SK-N-SH (cell line): ENCODE data around the gene FGD3. TPM values are rescaled to one million over a fixed set of nuclear protein-coding genes. Genes with fewer than 3 reads are reported as not detected.

Source experiments
- CTCF ChIA-PET: fragments of 300-600, 350-600 bp; formaldehyde crosslinking; extraction: SDS; loops from one replicate; lab custom pipeline; 2021; lab: Yijun Ruan, JAX
- POLR2A ChIA-PET: fragments of 350-600 bp; sonication (Branson Sonifier 250); formaldehyde crosslinking; extraction: SDS; loops from one replicate; lab custom pipeline; 2020; ENCODE audit warnings: antibody characterized with exemption, inconsistent platforms; lab: Yijun Ruan, JAX
- DNase-seq: peaks from one replicate; pipeline ENCODE4 v3.0.0; 2012
- H2AFZ ChIP-seq: fragments of 200-600 bp; sonication (generic); 2 replicates; pipeline ENCODE4 v1.8.1; 2016; ENCODE audit warnings: antibody characterized with exemption, mild to moderate bottlenecking, low read depth
- H3F3A ChIP-seq: fragments of 200-600 bp; sonication (generic); replicated peaks from 2 replicates; pipeline ENCODE3; 2016; ENCODE audit warnings: antibody characterized with exemption, mild to moderate bottlenecking; ENCODE audit not compliant: insufficient read depth
- H3K27ac ChIP-seq, 2 experiments: fragments of 200-500 bp in 1 of 2; fragments of 200-600 bp in 1 of 2; sonication (Bioruptor generic) in 1 of 2; sonication (generic), shearing (Covaris generic) in 1 of 2; 2 replicates each; pipeline versions ENCODE4 v1.5.1 to v1.6.1; 2014 to 2016; ENCODE audit warnings: low read depth in 2 of 2, inconsistent platforms in 1 of 2, low read length in 1 of 2, mild to moderate bottlenecking in 1 of 2, mixed read lengths in 1 of 2
- H3K27me3 ChIP-seq: fragments of 200-600 bp; sonication (generic), shearing (Covaris generic); 2 replicates; pipeline ENCODE4 v1.6.1; 2016; ENCODE audit warnings: mixed run types; ENCODE audit not compliant: insufficient read depth
- H3K36me3 ChIP-seq, 2 experiments: fragments of 200-500 bp in 1 of 2; fragments of 200-600 bp in 1 of 2; sonication (Bioruptor generic) in 1 of 2; sonication (generic) in 1 of 2; replicated peaks in 1 of 2; 2 replicates each; pipeline versions ENCODE3 to v1.5.1; 2014 to 2016; ENCODE audit warnings: low read length in 1 of 2, mild to moderate bottlenecking in 1 of 2; ENCODE audit not compliant: insufficient read depth in 2 of 2, control insufficient read depth in 1 of 2
- H3K4me1 ChIP-seq, 2 experiments: fragments of 200-500 bp in 1 of 2; fragments of 200-600 bp in 1 of 2; sonication (Bioruptor generic) in 1 of 2; sonication (generic), shearing (Covaris generic) in 1 of 2; 2 replicates each; pipeline versions ENCODE4 v1.5.1 to v1.6.1; 2014 to 2016; ENCODE audit warnings: low read depth in 1 of 2, low read length in 1 of 2, mixed run types in 1 of 2; ENCODE audit not compliant: insufficient read depth in 2 of 2, control insufficient read depth in 1 of 2
- H3K4me2 ChIP-seq: fragments of 200-600 bp; sonication (generic), shearing (Covaris generic); 2 replicates; pipeline ENCODE4 v1.6.1; 2017; ENCODE audit warnings: mixed run types
- H3K4me3 ChIP-seq, 2 experiments: fragments of 200-500 bp in 1 of 2; fragments of 200-600 bp in 1 of 2; sonication (Bioruptor generic) in 1 of 2; sonication (generic), shearing (Covaris generic) in 1 of 2; 2 replicates each; pipeline versions ENCODE4 v1.5.1 to v1.8.1; 2014 to 2016; ENCODE audit warnings: low read depth in 2 of 2, inconsistent platforms in 1 of 2, low read length in 1 of 2, mild to moderate bottlenecking in 1 of 2, mixed read lengths in 1 of 2, moderate library complexity in 1 of 2
- H3K79me2 ChIP-seq: fragments of 200-600 bp; sonication (generic); 2 replicates; pipeline ENCODE4 v1.8.1; 2017; ENCODE audit warnings: mild to moderate bottlenecking; ENCODE audit not compliant: insufficient read depth
- H3K9ac ChIP-seq: fragments of 200-600 bp; sonication (generic); 2 replicates; pipeline ENCODE4 v1.6.1; 2017; ENCODE audit warnings: mixed run types
- H3K9me2 ChIP-seq: fragments of 200-600 bp; sonication (generic); 2 replicates; pipeline ENCODE4 v1.6.1; 2017; ENCODE audit warnings: mixed run types
- H3K9me3 ChIP-seq: fragments of 200-600 bp; sonication (generic); 2 replicates; pipeline ENCODE4 v1.6.1; 2017; ENCODE audit warnings: mixed run types, mild to moderate bottlenecking, moderate library complexity
- H4K20me1 ChIP-seq: fragments of 200-600 bp; sonication (generic); 2 replicates; pipeline ENCODE4 v1.6.1; 2017; ENCODE audit warnings: mild to moderate bottlenecking, mixed run types; ENCODE audit not compliant: insufficient read depth
- CHD2 ChIP-seq: fragments of 150-350 bp; IDR thresholded peaks from 2 replicates; pipeline ENCODE4 v1.6.1; 2018; ENCODE audit warnings: low read length; ENCODE audit not compliant: partially characterized antibody
- ELF1 ChIP-seq: IDR thresholded peaks from 2 replicates; pipeline ENCODE4 v1.4.0; 2012
- EP300 ChIP-seq, 2 experiments: IDR thresholded peaks; 2 replicates each; pipeline versions ENCODE4 v1.4.0 to v1.6.1; 2012; ENCODE audit warnings: borderline replicate concordance in 1 of 2, low read depth in 1 of 2, low read length in 1 of 2
- FOSL2 ChIP-seq: IDR thresholded peaks from 2 replicates; pipeline ENCODE4 v1.4.0; 2012; ENCODE audit warnings: low read depth, mild to moderate bottlenecking, moderate library complexity, borderline replicate concordance
- FOXM1 ChIP-seq: IDR thresholded peaks from 2 replicates; pipeline ENCODE4 v1.4.0; 2012; ENCODE audit warnings: low read depth, mild to moderate bottlenecking
- GABPA ChIP-seq: IDR thresholded peaks from 2 replicates; pipeline ENCODE4 v1.4.0; 2012; ENCODE audit warnings: low read depth, mild to moderate bottlenecking
- GATA2 ChIP-seq: sonication (generic); formaldehyde crosslinking; IDR thresholded peaks from 2 replicates; pipeline ENCODE4 v1.5.0; 2020; ENCODE audit warnings: mild to moderate bottlenecking, missing genetic modification reagents
- JUND ChIP-seq: IDR thresholded peaks from 2 replicates; pipeline ENCODE4 v1.4.0; 2012
- MAX ChIP-seq: IDR thresholded peaks from 2 replicates; pipeline ENCODE4 v1.4.0; 2012; ENCODE audit warnings: low read depth
- MXI1 ChIP-seq: IDR thresholded peaks from 2 replicates; pipeline ENCODE4 v1.6.1; 2012; ENCODE audit warnings: mild to moderate bottlenecking, low read depth, low read length, improper control_type of control experiment
- NRF1 ChIP-seq: IDR thresholded peaks from 2 replicates; pipeline ENCODE4 v1.6.1; 2012; ENCODE audit warnings: low read depth, mild to moderate bottlenecking, low read length
- POLR2AphosphoS5 ChIP-seq: IDR thresholded peaks from 2 replicates; pipeline ENCODE4 v1.6.1; 2012; ENCODE audit warnings: low read depth, low read length
- RAD21 ChIP-seq: IDR thresholded peaks from 2 replicates; pipeline ENCODE4 v1.6.1; 2012; ENCODE audit warnings: mild to moderate bottlenecking, low read length
- RCOR1 ChIP-seq: fragments of 150-350 bp; IDR thresholded peaks from 2 replicates; pipeline ENCODE4 v1.6.1; 2017; ENCODE audit warnings: antibody characterized with exemption, low read length
- RXRA ChIP-seq: IDR thresholded peaks from 2 replicates; pipeline ENCODE4 v1.4.0; 2012; ENCODE audit warnings: low read depth, mild to moderate bottlenecking, borderline replicate concordance
- SIN3A ChIP-seq: IDR thresholded peaks from 2 replicates; pipeline ENCODE4 v1.6.1; 2012; ENCODE audit warnings: low read depth, mild to moderate bottlenecking, low read length, moderate library complexity, borderline replicate concordance
- SMC3 ChIP-seq: IDR thresholded peaks from 2 replicates; pipeline ENCODE4 v1.6.1; 2012; ENCODE audit warnings: low read depth, low read length, improper control_type of control experiment
- TAF1 ChIP-seq: IDR thresholded peaks from 2 replicates; pipeline ENCODE4 v1.6.1; 2012; ENCODE audit warnings: low read depth, mild to moderate bottlenecking, low read length, moderate library complexity, borderline replicate concordance
- TCF12 ChIP-seq: IDR thresholded peaks from 2 replicates; pipeline ENCODE4 v1.4.0; 2012
- TEAD4 ChIP-seq: IDR thresholded peaks from 2 replicates; pipeline ENCODE4 v1.4.0; 2012; ENCODE audit warnings: mild to moderate bottlenecking, borderline replicate concordance; ENCODE audit not compliant: insufficient read depth
- YY1 ChIP-seq: IDR thresholded peaks from 2 replicates; pipeline ENCODE4 v1.4.0; 2012; ENCODE audit warnings: low read depth, mild to moderate bottlenecking
- WGBS: methylation state at CpG from one replicate; pipeline ENCODE4 v1.1.6; 2017; ENCODE audit warnings: low lambda C conversion rate; 5-methylcytosine and 5-hydroxymethylcytosine counted together
- polyA plus RNA-seq, 3 experiments: library from polyadenylated mRNA; depleted of rRNA; stranded (reverse); fragments of >200 nt; gene quantifications; 2 replicates each; pipeline ENCODE4 v1.2.3, GENCODE V29; 2012
- TF ChIP-seq, protein P1 (sequence below): IDR thresholded peaks from 2 replicates; pipeline ENCODE4 v1.4.0; 2012; ENCODE audit warnings: low read depth, borderline replicate concordance
- TF ChIP-seq, protein P2 (sequence below): fragments of 200-600 bp; sonication (generic); IDR thresholded peaks from 2 replicates; pipeline ENCODE4 v1.6.1; 2017; ENCODE audit warnings: antibody characterized with exemption, mild to moderate bottlenecking, moderate library complexity

The FGD3 gene
- polyA plus RNA-seq, 1 of the 3 experiments (the other 2 are of a cell fraction), result not detected

GRCh38 chr9:93023521-93023815, 76.1 kb downstream of the FGD3 start:
- no peak overlapping the region for H3K9ac ChIP-seq
- no peak overlapping the region for H2AFZ ChIP-seq
- no peaks in the 10 kb centered on the region for H4K20me1 ChIP-seq
- H3K9me2 ChIP-seq, result no peaks in the 10 kb centered on the region
- H3K27ac ChIP-seq, result no peak overlapping the region
- DNase-seq, result no peak
- H3K4me1 ChIP-seq, result peaks cover 0 to 19% of the 10 kb centered on the region in 2 experiments; a peak in 1 of 4 replicates
- no peak for TF ChIP-seq RAD21
- no peak for TF ChIP-seq MAX
- no peak for TF ChIP-seq JUND
- TF ChIP-seq FOXM1, result no peak
- no peak for TF ChIP-seq GATA2 (CRISPR knock-in tag)
- TF ChIP-seq FOSL2, result no peak
- no peak for TF ChIP-seq MXI1
- TF ChIP-seq RCOR1, result no peak
- TF ChIP-seq TEAD4, result no peak
- TF ChIP-seq ELF1, result no peak
- TF ChIP-seq EP300 (IDR thresholded peaks at IDR 0.05; ENCODE audit: borderline replicate concordance in 1 of 2, low read depth in 1 of 2, low read length in 1 of 2), result no peak
- TF ChIP-seq, protein P1, sequence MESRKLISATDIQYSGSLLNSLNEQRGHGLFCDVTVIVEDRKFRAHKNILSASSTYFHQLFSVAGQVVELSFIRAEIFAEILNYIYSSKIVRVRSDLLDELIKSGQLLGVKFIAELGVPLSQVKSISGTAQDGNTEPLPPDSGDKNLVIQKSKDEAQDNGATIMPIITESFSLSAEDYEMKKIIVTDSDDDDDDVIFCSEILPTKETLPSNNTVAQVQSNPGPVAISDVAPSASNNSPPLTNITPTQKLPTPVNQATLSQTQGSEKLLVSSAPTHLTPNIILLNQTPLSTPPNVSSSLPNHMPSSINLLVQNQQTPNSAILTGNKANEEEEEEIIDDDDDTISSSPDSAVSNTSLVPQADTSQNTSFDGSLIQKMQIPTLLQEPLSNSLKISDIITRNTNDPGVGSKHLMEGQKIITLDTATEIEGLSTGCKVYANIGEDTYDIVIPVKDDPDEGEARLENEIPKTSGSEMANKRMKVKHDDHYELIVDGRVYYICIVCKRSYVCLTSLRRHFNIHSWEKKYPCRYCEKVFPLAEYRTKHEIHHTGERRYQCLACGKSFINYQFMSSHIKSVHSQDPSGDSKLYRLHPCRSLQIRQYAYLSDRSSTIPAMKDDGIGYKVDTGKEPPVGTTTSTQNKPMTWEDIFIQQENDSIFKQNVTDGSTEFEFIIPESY, result no peak
- TF ChIP-seq NRF1, result no peak
- WGBS, result 59% methylated on average over 4 of the region's 4 CpGs
- no peak overlapping the region for H3K4me3 ChIP-seq
- ChIA-PET POLR2A (no interaction called here), CTCF (interaction anchor here (0.9 to 1.3 kb wide), 2 partner anchors 13 kb away, joined by 3 read pairs; no protein-coding TSS in a partner anchor)
- no peaks in the 10 kb centered on the region for H3K9me3 ChIP-seq
- H3F3A ChIP-seq, result no peaks in the 10 kb centered on the region
- H3K36me3 ChIP-seq, result no peaks in the 10 kb centered on the region
- H3K27me3 ChIP-seq, result no peaks in the 10 kb centered on the region
- no peak overlapping the region for H3K4me2 ChIP-seq
- no peaks in the 10 kb centered on the region for H3K79me2 ChIP-seq

DNA sequence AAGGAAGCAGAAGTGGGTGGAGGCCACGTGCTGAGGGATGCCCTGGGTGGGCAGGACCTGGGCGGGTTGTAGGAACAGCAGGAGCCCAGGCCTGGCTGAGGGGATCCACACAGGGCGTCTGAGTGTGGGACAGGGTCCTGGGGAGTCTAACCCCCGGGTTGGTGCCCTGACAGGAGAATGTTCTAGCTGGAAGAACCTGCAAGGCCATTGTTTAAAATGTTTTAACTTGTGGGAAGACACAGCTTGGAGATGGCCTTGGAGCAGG, 77.3 kb downstream of the FGD3 start:
- Histone ChIP-seq H3K27me3 (no peaks in the 10 kb centered on the region), H3K9me2 (no peaks in the 10 kb centered on the region), H3K9me3 (no peaks in the 10 kb centered on the region), H3K4me1 (peaks cover 0 to 19% of the 10 kb centered on the region in 2 experiments; a peak in 1 of 4 replicates), H3K79me2 (no peaks in the 10 kb centered on the region), H3K27ac (no peak overlapping the region; a peak in 1 of 4 replicates), H3K4me3 (no peak overlapping the region), H3K9ac (no peak overlapping the region), H4K20me1 (no peaks in the 10 kb centered on the region), H3F3A (no peaks in the 10 kb centered on the region), H3K4me2 (no peak overlapping the region), H3K36me3 (no peaks in the 10 kb centered on the region), H2AFZ (no peak overlapping the region)
- WGBS, result 31% methylated on average over 2 of the region's 4 CpGs
- DNase-seq, result no peak
- TF ChIP-seq RXRA (no peak), YY1 (no peak), SMC3 (no peak), JUND (no peak), POLR2AphosphoS5 (no peak), TCF12 (no peak), SIN3A (no peak), MXI1 (no peak), FOXM1 (no peak), GABPA (no peak), TAF1 (no peak), CHD2 (no peak)
- TF ChIP-seq, protein P2, sequence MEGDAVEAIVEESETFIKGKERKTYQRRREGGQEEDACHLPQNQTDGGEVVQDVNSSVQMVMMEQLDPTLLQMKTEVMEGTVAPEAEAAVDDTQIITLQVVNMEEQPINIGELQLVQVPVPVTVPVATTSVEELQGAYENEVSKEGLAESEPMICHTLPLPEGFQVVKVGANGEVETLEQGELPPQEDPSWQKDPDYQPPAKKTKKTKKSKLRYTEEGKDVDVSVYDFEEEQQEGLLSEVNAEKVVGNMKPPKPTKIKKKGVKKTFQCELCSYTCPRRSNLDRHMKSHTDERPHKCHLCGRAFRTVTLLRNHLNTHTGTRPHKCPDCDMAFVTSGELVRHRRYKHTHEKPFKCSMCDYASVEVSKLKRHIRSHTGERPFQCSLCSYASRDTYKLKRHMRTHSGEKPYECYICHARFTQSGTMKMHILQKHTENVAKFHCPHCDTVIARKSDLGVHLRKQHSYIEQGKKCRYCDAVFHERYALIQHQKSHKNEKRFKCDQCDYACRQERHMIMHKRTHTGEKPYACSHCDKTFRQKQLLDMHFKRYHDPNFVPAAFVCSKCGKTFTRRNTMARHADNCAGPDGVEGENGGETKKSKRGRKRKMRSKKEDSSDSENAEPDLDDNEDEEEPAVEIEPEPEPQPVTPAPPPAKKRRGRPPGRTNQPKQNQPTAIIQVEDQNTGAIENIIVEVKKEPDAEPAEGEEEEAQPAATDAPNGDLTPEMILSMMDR, result no peak
- ChIA-PET POLR2A (no interaction called here), CTCF (interaction anchor here (1.1 to 1.3 kb wide), 2 partner anchors 14 to 21 kb away, joined by 3 to 8 read pairs; no protein-coding TSS in a partner anchor)
